Right lobe of liver (tissue), 4 donors: ENCODE data around the gene PPP2R5B.

Experiments used
- POLR2A ChIP-seq: fragments of 450-650 bp; IDR thresholded peaks from one replicate; pipeline ENCODE4 v1.6.1; 2017; ENCODE audit warnings: antibody characterized with exemption, mild to moderate bottlenecking
- TF ChIP-seq, protein P1 (sequence below), 4 donors: fragments of 200-600 bp in 3 of 4; fragments of 450-650 bp in 1 of 4; IDR thresholded peaks; one replicate each; pipeline versions ENCODE4 v1.5.1 to v1.8.0; 2016 to 2022; ENCODE audit warnings: antibody characterized with exemption in 4 of 4, mild to moderate bottlenecking in 2 of 4
- donor health status: DM: no; HTN: no; CAD: no.
- donor health status: DM: no; HTN: no; CAD: no.
- donor health status: DM: no; HTN: yes; CAD: no.

DNA sequence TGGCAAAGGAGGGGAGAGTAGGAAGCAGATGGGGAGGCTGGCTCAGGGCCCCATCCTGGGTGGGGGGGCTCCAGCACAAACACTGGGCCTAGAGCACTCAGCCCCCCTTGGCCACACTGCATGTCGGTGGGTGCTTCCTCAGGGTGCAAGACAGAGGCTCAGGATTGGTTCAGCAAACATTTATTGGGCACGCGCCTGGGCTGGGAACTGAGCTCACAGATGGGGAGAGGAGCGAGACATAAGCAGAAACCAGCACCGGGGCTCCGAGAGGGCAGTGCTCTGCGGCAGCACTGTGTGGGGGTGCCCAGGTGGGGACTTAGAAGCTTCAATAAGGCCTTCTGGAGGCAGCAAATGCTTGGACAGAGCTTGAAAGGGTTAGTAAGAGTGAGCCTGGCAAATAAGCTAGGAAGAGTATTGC lies 34.0 kb upstream of the PPP2R5B start:
- TF ChIP-seq, protein P1, sequence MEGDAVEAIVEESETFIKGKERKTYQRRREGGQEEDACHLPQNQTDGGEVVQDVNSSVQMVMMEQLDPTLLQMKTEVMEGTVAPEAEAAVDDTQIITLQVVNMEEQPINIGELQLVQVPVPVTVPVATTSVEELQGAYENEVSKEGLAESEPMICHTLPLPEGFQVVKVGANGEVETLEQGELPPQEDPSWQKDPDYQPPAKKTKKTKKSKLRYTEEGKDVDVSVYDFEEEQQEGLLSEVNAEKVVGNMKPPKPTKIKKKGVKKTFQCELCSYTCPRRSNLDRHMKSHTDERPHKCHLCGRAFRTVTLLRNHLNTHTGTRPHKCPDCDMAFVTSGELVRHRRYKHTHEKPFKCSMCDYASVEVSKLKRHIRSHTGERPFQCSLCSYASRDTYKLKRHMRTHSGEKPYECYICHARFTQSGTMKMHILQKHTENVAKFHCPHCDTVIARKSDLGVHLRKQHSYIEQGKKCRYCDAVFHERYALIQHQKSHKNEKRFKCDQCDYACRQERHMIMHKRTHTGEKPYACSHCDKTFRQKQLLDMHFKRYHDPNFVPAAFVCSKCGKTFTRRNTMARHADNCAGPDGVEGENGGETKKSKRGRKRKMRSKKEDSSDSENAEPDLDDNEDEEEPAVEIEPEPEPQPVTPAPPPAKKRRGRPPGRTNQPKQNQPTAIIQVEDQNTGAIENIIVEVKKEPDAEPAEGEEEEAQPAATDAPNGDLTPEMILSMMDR (IDR thresholded peaks at IDR 0.05): no peak
- no peak for TF ChIP-seq POLR2A
